Islet of Langerhans (tissue), 1 donor: ENCODE results near the gene DSG2.

Source experiments
- FAIRE-seq: peaks from one replicate; lab custom pipeline; 2011; peaks lifted over from hg19 to GRCh38; lab: Jason Lieb, UNC

DSG2 gene

GRCh38 chr18:31555971-31556747, 58.2 kb downstream of the DSG2 start:
- FAIRE-seq: peak; percentile 99

- FAIRE-seq: no peak
Measured at GRCh38 chr18:31557446-31557845, 59.5 kb downstream of the DSG2 start.

DNA sequence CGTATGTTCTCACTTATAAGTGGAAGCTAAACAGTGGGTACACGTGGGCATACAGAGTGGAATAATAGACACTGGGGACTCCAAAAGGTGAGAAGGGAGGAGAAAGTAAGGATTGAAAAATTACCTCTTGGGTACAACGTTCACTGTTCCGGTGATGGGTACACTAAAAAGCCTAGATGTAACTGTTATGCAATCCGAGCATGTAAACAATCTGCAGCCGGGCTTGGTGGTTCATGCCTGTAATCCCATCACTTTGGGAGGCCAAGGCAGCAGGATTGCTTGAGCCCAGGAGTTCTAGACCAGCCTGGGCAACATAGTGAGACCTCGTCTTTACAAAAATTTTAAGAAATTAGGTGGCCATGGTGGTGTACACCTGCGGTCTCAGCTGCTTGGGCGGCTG, 60.6 kb downstream of the DSG2 start:
- no peak for FAIRE-seq

DNA sequence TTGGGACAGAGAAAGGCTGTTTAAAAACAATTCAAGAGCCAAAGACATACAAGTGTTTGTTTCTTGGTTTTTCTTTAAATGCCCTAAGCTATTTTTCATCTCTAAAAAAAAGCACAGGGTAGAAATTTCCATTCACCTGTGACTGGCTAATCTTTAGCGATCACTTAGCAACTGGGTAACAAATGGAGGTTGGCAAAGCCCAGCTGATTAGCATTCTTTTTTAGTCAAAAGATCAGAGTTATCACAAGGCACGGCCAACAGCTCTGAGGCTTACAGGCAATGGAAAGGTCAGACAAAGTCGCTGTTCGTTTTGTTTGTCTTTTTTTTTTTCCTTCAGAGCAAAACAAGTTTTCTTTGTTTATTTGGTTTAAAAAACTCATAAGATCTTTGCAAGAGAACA, 64.7 kb downstream of the DSG2 start:
- peak; percentile 94 for FAIRE-seq

- FAIRE-seq: no peak
Measured at GRCh38 chr18:31563778-31564177, 65.8 kb downstream of the DSG2 start.

- FAIRE-seq: no peak
Measured at GRCh38 chr18:31565345-31565744, 67.4 kb downstream of the DSG2 start.

DNA sequence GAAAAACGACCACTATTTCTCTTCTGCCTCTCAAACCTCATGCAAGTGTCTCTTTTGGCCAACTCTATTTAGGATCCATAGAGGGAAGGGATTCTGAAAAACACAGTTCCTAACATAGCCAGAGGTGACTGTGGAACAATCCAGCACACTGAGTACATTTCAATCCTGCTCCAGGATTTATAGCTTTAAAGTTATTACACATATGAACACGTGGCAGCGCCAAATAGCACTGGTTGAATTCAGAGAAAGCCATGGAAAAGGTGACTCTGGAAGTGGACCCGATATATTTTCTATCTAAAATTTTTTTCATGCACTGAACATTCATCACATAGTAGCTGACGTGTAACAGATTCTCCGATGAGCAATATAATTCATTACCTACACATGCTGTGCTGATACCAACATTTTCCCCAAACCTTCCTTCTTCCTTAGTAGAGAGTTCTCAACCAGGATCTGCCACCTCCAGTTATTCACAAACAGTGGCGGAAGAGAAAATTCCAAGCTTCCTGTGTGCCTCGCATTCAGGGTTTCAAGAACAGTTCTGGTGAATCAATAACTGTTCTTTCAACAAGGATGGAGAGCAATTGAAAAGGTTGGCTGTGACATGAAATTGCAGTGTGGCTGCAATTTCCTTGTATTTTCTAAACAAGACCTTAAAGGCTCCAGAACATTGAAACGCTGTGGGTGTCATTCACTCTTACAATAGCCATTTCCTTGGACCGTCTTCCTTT, 68.0 kb downstream of the DSG2 start:
- FAIRE-seq: peak; percentile 60

- no peak for FAIRE-seq
Measured at GRCh38 chr18:31566576-31567306, 68.8 kb downstream of the DSG2 start.

DNA sequence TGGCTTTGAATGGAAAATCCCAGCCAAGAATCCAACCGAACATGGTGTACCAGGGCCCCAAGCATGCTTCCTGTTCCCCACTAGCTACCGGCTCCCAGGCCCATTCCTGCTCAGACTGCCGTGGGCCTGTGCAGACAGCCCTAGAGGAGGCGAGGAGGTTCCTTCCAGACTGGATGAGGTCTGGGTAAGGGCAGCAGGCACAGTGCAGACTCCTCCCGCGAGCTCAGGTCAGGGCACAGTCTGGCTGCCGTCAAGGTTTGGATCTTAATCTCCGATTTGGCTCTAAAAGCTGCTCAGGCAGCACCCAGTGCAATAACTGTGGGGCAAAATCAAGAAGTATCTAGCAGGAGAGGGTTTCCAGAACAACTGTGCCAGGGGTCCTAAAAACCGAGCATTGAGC, 74.4 kb downstream of the DSG2 start:
- FAIRE-seq: no peak

GRCh38 chr18:31573051-31573450, 75.1 kb downstream of the DSG2 start:
- FAIRE-seq: no peak

- FAIRE-seq: no peak
Measured at GRCh38 chr18:31574359-31574758, 76.4 kb downstream of the DSG2 start.

DNA sequence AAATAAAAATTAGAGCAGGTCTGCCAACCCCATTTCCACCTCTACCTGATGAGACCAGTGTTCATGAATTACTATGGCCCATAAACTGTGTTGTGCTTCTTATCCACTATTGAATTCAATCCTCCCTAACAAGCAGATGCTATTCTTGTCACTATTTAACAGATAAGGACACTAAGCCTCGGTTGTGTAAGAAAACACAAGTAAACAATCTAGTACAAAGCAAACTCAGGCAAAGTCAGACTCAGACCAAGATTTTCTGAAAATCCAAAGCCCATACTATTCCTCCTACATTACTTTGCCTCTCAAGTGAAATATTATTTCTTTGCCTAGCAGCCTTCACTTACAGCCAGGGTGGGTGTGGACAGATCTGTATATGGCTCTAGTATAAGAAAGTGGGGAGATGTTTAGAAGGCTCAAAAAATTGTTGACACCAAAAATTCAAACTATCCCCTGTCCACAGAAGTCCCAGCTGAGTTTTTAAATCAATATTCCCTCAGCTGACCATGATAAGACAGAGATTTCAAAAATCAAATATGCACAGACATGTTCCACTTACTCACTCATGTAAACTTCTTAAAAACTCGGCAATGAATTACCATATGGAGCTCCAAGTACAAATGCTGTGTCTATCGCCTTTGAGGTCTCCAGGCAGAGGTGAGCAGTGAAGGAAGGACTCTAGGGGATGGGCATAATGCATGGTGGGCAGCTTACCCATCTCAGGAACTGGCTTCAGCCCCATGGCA, 77.7 kb downstream of the DSG2 start:
- no peak for FAIRE-seq

- FAIRE-seq: no peak
Measured at GRCh38 chr18:31576670-31577069, 78.7 kb downstream of the DSG2 start.

DNA sequence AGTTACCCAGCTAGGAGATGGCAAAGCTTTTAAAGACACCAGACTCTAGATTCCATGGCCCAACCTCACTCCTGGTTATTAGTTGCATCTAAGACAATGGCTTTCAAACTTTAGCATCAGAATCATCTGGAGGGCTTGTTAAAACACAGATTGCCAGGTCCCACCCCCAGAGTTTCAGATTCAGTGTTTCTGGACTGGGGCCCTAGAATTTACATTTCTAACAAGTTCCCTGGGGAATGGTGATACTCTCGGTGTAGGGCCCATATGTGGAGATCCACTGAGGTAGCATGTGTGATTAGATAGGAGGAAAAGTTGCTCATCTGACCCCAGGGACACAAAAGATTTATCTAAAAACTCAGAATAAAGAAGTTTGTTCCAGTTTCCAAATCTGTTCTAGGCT, 79.2 kb downstream of the DSG2 start:
- no peak for FAIRE-seq

DNA sequence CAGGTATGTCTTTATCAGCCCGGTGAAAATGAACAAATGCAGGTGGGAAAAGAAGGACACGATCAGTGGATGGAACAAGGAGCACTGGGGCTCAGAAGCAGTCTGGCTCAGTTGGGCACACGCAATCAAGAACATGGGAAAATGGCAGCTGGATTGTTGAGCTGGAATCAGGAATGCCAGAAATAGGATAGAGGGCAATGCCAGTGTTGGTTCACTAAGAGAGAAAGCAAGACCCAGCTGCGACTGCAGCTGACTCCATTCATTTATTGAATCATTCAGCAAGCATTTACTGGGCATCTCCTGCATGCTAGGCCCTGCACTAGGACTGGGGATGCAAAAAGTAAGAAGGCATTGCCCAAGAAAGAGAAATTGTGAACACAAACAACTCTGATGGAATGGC, 80.1 kb downstream of the DSG2 start:
- no peak for FAIRE-seq

DNA sequence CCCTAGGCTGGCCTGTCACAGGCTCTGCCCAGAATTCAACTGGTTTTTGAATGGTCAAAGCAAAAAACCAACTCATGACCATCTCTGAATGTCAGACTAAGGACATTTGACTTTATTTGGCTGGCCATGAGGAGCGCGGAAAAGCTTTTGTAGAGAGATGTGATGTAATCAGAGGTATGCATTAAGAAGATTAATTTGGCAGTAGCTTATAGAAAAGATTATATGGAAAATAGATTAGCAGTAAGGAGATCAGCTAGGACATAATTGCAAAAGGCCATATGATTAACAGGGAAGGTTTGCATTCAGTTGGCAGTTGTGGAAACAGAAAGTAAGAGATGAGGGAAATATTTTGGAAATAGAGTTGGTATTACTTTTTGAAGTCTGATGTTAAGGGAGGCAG, 81.4 kb downstream of the DSG2 start:
- FAIRE-seq: no peak

DNA sequence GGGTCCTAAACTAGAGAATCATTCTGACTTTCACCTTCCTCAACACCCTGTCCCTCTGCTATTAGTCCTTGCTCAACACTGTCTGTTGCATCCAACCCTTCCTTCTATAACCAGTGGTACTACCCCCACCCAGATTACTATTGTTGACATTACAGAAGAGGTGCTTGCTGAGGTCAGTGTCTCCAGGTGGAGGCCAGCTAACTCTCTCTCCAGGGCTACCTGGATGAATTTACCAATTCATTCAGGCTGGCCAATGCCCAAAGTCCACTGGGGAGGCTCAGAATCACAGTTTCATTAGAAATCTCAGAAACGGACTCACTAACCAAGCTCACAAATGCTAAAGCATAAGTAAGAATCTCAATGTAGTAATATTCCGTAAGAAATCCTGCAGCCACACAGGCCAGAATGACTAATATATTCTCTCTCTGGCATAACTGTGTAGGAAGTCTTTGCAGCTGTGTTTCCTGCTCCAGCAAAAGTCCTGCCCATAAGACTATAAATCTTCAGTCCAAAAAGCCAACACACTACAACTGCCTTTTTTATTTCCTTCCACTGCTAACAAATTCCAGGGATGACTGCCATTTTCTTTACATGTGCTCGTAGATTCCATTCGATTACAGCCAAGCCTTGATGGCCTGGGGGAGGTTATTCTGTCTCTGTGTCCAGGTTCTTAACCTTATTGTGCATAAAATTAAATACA, 83.7 kb downstream of the DSG2 start:
- no peak for FAIRE-seq

DNA sequence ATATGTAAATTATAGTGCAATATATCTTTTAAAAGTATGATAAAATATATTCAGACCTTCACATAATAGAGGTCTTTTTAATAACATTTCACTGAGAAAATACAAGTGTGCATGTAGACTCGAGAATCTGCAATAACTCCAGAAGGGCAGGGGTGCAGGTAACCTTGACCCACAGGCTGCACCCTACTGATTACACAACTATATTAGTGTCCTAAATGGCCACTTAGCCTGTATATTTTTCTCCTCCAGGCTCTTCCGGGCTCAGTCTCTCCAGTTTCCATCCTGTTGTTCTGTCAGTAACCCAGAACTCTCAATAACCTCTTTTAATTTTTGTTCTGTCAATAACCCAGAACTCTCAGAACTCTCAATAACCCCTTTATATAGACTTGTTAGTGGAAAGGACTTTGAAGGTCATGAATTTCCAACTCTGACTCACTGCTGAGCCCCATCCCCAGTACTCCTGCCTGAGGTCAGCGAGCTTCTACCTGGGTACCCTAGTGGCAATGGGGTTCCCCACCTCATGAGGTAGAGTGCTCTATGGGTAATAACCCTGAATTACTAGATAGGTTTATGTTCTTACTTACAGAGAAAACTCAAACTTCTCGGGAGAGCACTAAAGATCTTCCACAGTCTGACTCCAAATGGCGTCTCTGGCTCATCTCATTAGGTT, 85.3 kb downstream of the DSG2 start:
- no peak for FAIRE-seq

DNA sequence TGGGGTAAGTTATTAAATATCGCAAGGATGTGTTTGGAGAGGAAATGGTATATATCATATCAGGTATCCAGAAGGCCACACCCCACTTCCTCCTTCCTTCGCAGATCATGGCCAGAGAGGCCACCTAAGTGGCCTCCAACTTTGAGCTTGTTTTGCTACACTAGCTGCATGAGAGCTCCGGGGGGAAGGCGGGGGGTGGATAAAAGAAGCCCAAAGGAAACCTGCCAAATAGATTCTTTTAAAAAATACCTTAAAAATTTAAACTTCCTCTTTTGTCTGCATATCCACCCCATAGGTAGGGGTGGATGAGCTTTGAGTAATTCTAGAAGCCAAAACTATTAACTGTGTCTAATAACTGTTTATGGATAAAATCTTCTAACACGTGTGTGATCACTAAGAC, 88.0 kb downstream of the DSG2 start:
- no peak for FAIRE-seq

DNA sequence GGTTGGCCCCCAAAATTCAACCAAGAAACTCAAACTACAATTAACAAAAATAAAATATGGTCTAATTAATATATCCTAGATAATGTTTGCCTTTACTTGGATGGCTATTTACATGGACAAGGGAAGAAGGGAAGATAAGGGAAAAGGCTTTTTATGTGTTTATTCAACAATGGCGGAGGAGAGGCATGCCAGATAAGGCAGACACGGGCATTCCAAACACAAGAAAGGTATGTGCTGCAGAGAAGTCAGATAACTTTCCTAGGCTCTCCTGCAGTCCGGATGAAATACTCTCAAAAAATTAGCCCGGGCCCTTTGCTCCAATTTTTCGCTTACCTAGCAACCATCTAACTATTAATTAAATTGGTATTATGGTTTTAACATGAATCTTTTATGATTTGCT, 88.6 kb downstream of the DSG2 start:
- no peak for FAIRE-seq

DNA sequence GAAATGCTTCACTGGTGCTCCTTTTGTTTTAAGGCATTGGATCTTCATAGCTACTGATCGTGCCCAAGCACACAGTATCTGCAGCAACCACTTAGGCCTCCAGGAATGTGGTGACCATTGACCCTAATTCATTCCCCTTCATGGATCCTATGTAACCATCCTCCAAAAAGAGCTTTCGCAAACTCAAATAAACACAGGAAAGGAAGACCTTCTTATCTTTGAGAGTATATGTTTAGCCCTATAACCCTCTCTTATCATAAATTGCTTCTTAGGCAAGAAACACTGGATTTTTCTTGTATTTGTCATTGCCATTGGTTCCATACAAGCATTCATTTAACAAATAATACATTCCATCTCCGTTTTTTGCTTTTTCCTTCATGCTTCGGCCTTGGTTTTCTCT, 89.6 kb downstream of the DSG2 start:
- FAIRE-seq: no peak
